ENCODE measurements around the gene SORBS1. TPM values are rescaled to one million over a fixed set of nuclear protein-coding genes. Genes with fewer than 3 reads are reported as not detected.

The SORBS1 gene
- total RNA-seq, 1 donor from 2014 or later = 221 TPM

GRCh38 chr10:95538412-95538811 is 22.8 kb downstream of the SORBS1 start:
- peaks cover 30% of the 10 kb centered on the region for H3K4me1 Mint-ChIP-seq (ENCODE audit: low read depth, unreplicated experiment)
- H3K27me3 Mint-ChIP-seq (ENCODE audit: unreplicated experiment) = peaks cover 4% of the 10 kb centered on the region
- H3K9me3 Mint-ChIP-seq (ENCODE audit: unreplicated experiment) = peaks cover 7% of the 10 kb centered on the region
- no peak overlapping the region for H3K4me3 Mint-ChIP-seq (ENCODE audit: unreplicated experiment)
- DNase-seq = no peak
- no peak overlapping the region for H3K27ac Mint-ChIP-seq (ENCODE audit: unreplicated experiment)
- H3K36me3 Mint-ChIP-seq (ENCODE audit: unreplicated experiment) = no peaks in the 10 kb centered on the region
- no peak for TF ChIP-seq CTCF (IDR thresholded peaks at IDR 0.05; ENCODE audit: partially characterized antibody, unreplicated experiment)

- H3K36me3 Mint-ChIP-seq (ENCODE audit: unreplicated experiment) = no peaks in the 10 kb centered on the region
- TF ChIP-seq CTCF (IDR thresholded peaks at IDR 0.05; ENCODE audit: partially characterized antibody, unreplicated experiment) = no peak
Measured at GRCh38 chr10:95537542-95537927, 23.6 kb downstream of the SORBS1 start.

GRCh38 chr10:95536894-95537541 is 24.2 kb downstream of the SORBS1 start:
- DNase-seq = no peak
- Mint-ChIP-seq H3K4me3 (ENCODE audit: unreplicated experiment) (peak overlapping the region; percentile 7), H3K27ac (ENCODE audit: unreplicated experiment) (no peak overlapping the region), H3K9me3 (ENCODE audit: unreplicated experiment) (peaks cover 7% of the 10 kb centered on the region), H3K36me3 (ENCODE audit: unreplicated experiment) (no peaks in the 10 kb centered on the region), H3K4me1 (ENCODE audit: low read depth, unreplicated experiment) (peaks cover 33% of the 10 kb centered on the region), H3K27me3 (ENCODE audit: unreplicated experiment) (peaks cover 4% of the 10 kb centered on the region)
- TF ChIP-seq CTCF (IDR thresholded peaks at IDR 0.05; ENCODE audit: partially characterized antibody, unreplicated experiment) = no peak

More at GRCh38 chr10:95537542-95537927, 23.6 kb downstream of the SORBS1 start:
- Mint-ChIP-seq H3K27me3 (ENCODE audit: unreplicated experiment) (peaks cover 4% of the 10 kb centered on the region), H3K27ac (ENCODE audit: unreplicated experiment) (no peak overlapping the region), H3K9me3 (ENCODE audit: unreplicated experiment) (peaks cover 7% of the 10 kb centered on the region), H3K4me1 (ENCODE audit: low read depth, unreplicated experiment) (peaks cover 31% of the 10 kb centered on the region), H3K4me3 (ENCODE audit: unreplicated experiment) (no peak overlapping the region)
- DNase-seq = no peak

GRCh38 chr10:95536017-95536416 is 25.2 kb downstream of the SORBS1 start:
- Mint-ChIP-seq H3K27ac (ENCODE audit: unreplicated experiment) (no peak overlapping the region), H3K9me3 (ENCODE audit: unreplicated experiment) (peaks cover 7% of the 10 kb centered on the region), H3K27me3 (ENCODE audit: unreplicated experiment) (peaks cover 4% of the 10 kb centered on the region), H3K36me3 (ENCODE audit: unreplicated experiment) (no peaks in the 10 kb centered on the region), H3K4me1 (ENCODE audit: low read depth, unreplicated experiment) (peaks cover 30% of the 10 kb centered on the region), H3K4me3 (ENCODE audit: unreplicated experiment) (no peak overlapping the region)
- no peak for TF ChIP-seq CTCF (IDR thresholded peaks at IDR 0.05; ENCODE audit: partially characterized antibody, unreplicated experiment)
- DNase-seq = no peak

GRCh38 chr10:95535526-95535925 is 25.6 kb downstream of the SORBS1 start:
- Mint-ChIP-seq H3K36me3 (ENCODE audit: unreplicated experiment) (no peaks in the 10 kb centered on the region), H3K4me3 (ENCODE audit: unreplicated experiment) (no peak overlapping the region), H3K4me1 (ENCODE audit: low read depth, unreplicated experiment) (peaks cover 35% of the 10 kb centered on the region), H3K27me3 (ENCODE audit: unreplicated experiment) (peaks cover 5% of the 10 kb centered on the region), H3K9me3 (ENCODE audit: unreplicated experiment) (peaks cover 7% of the 10 kb centered on the region), H3K27ac (ENCODE audit: unreplicated experiment) (no peak overlapping the region)
- TF ChIP-seq CTCF (IDR thresholded peaks at IDR 0.05; ENCODE audit: partially characterized antibody, unreplicated experiment) = no peak
- DNase-seq = no peak

Measured in glutamatergic neuron (in vitro differentiated cells).